Measurements from ENCODE around the gene PDHB. TPM values are rescaled to one million over a fixed set of nuclear protein-coding genes. Genes with fewer than 3 reads are reported as not detected.

PDHB gene
- total and polyA plus RNA-seq, 7 experiments from 2014 or later, result 30.1 to 128 (median 55.8) TPM

GRCh38 chr3:58466899-58467563 lies 33.4 kb upstream of the PDHB start:
- ChIA-PET POLR2A (no interaction called here), CTCF (no interaction called here)
- no peak for ATAC-seq
- peaks cover 0 to 1% (median 0%) of the 10 kb centered on the region in 11 donors for H3K9me3 Mint-ChIP-seq
- no peaks in the 10 kb centered on the region for H3K9me3 ChIP-seq (ENCODE audit: control insufficient read depth in 2 of 3, low read length in 3 of 3)
- H3K4me3 Mint-ChIP-seq, result no peak overlapping the region
- no peak overlapping the region for H3K27ac Mint-ChIP-seq
- intact Hi-C loops (cut with micrococcal nuclease), result no loop called here
- DNase-seq, result no peak
- H3K36me3 Mint-ChIP-seq, result no peaks in the 10 kb centered on the region
- H3K4me1 ChIP-seq (ENCODE audit: control insufficient read depth in 2 of 2, insufficient read depth in 2 of 2, low read length in 2 of 2), result peaks cover 7 to 22% of the 10 kb centered on the region in 2 donors
- peaks cover 4 to 41% (median 13%) of the 10 kb centered on the region in 7 donors for H3K4me1 Mint-ChIP-seq
- no peak overlapping the region for H3K4me3 ChIP-seq (ENCODE audit: low read length)
- no peaks in the 10 kb centered on the region for H3K27me3 ChIP-seq (ENCODE audit: control insufficient read depth in 2 of 2, insufficient read depth in 2 of 2, low read length in 2 of 2)
- no peaks in the 10 kb centered on the region for H3K36me3 ChIP-seq (ENCODE audit: control insufficient read depth in 2 of 3, insufficient read depth in 3 of 3, low read length in 3 of 3)
- H3K27ac ChIP-seq (ENCODE audit: low read depth, low read length), result no peak overlapping the region
- peaks cover 0 to 7% (median 0%) of the 10 kb centered on the region in 5 donors for H3K27me3 Mint-ChIP-seq

GRCh38 chr3:58464866-58465265 lies 31.2 kb upstream of the PDHB start:
- ChIA-PET POLR2A (no interaction called here), CTCF (no interaction called here)
- Mint-ChIP-seq H3K27ac (no peak overlapping the region), H3K4me3 (no peak overlapping the region), H3K9me3 (no peaks in the 10 kb centered on the region), H3K4me1 (peaks cover 0 to 20% (median 6%) of the 10 kb centered on the region in 7 donors), H3K36me3 (no peaks in the 10 kb centered on the region), H3K27me3 (peaks cover 0 to 7% (median 0%) of the 10 kb centered on the region in 5 donors)
- Histone ChIP-seq H3K27me3 (ENCODE audit: control insufficient read depth in 2 of 2, insufficient read depth in 2 of 2, low read length in 2 of 2) (no peaks in the 10 kb centered on the region), H3K9me3 (ENCODE audit: control insufficient read depth in 2 of 3, low read length in 3 of 3) (no peaks in the 10 kb centered on the region), H3K4me3 (ENCODE audit: low read length) (no peak overlapping the region), H3K36me3 (ENCODE audit: control insufficient read depth in 2 of 3, insufficient read depth in 3 of 3, low read length in 3 of 3) (no peaks in the 10 kb centered on the region), H3K27ac (ENCODE audit: low read depth, low read length) (no peak overlapping the region), H3K4me1 (ENCODE audit: control insufficient read depth in 2 of 2, insufficient read depth in 2 of 2, low read length in 2 of 2) (peaks cover 4 to 7% of the 10 kb centered on the region in 2 donors)
- no peak for ATAC-seq
- intact Hi-C loops (cut with micrococcal nuclease), result no loop called here
- DNase-seq, result no peak

GRCh38 chr3:58463942-58464271 lies 30.3 kb upstream of the PDHB start:
- POLR2A ChIA-PET, result interaction anchor here (1.1 kb wide), 1 partner anchor 158 kb away, joined by 3 read pairs; the partner anchor contains the start of genes HTD2 and RPP14
- H3K36me3 Mint-ChIP-seq, result no peaks in the 10 kb centered on the region
- no peak overlapping the region for H3K27ac ChIP-seq (ENCODE audit: low read depth, low read length)
- peaks cover 0 to 1% (median 0%) of the 10 kb centered on the region in 11 donors for H3K9me3 Mint-ChIP-seq
- peaks cover 0 to 7% (median 0%) of the 10 kb centered on the region in 5 donors for H3K27me3 Mint-ChIP-seq
- peak overlapping the region in 5 of 10 donors; percentile 44 to 65 (median 54) for H3K4me3 Mint-ChIP-seq
- intact Hi-C loops (cut with micrococcal nuclease), result loop anchor here (1.0 to 2.0 kb wide), 5 partner anchors 7 to 166 kb away; partner anchors contain the start of gene PDHB (in 1 of the 2)
- DNase-seq (no peak), ATAC-seq (no peak)
- H3K4me1 Mint-ChIP-seq, result peaks cover 0 to 14% (median 6%) of the 10 kb centered on the region in 7 donors
- H3K27ac Mint-ChIP-seq, result no peak overlapping the region
- H3K4me1 ChIP-seq (ENCODE audit: control insufficient read depth in 2 of 2, insufficient read depth in 2 of 2, low read length in 2 of 2), result peaks cover 4 to 7% of the 10 kb centered on the region in 2 donors
- H3K9me3 ChIP-seq (ENCODE audit: control insufficient read depth in 2 of 3, low read length in 3 of 3), result no peaks in the 10 kb centered on the region
- no peaks in the 10 kb centered on the region for H3K36me3 ChIP-seq (ENCODE audit: control insufficient read depth in 2 of 3, insufficient read depth in 3 of 3, low read length in 3 of 3)
- CTCF ChIA-PET, result interaction anchor here (0.8 to 1.3 kb wide), 7 partner anchors 9 to 166 kb away, joined by 3 to 4 read pairs (median 3); partner anchors contain the start of genes HTD2, PDHB and RPP14
- H3K27me3 ChIP-seq (ENCODE audit: control insufficient read depth in 2 of 2, insufficient read depth in 2 of 2, low read length in 2 of 2), result no peaks in the 10 kb centered on the region
- H3K4me3 ChIP-seq (ENCODE audit: low read length), result no peak overlapping the region

- no peak overlapping the region for H3K27ac ChIP-seq (ENCODE audit: low read depth, low read length)
- H3K27ac Mint-ChIP-seq, result no peak overlapping the region
- ChIA-PET POLR2A (interaction anchor here (1.1 kb wide), 1 partner anchor 157 kb away, joined by 3 read pairs; the partner anchor contains the start of genes HTD2 and RPP14), CTCF (interaction anchor here (0.7 to 1.3 kb wide), 8 partner anchors 9 to 167 kb away, joined by 3 to 4 read pairs (median 3); partner anchors contain the start of genes HTD2, PDHB and RPP14)
- DNase-seq (peak; percentile 16 to 76 (median 40)), ATAC-seq (peak; percentile 98)
- H3K4me1 Mint-ChIP-seq, result peaks cover 0 to 12% (median 6%) of the 10 kb centered on the region in 7 donors
- no peaks in the 10 kb centered on the region for H3K27me3 ChIP-seq (ENCODE audit: control insufficient read depth in 2 of 2, insufficient read depth in 2 of 2, low read length in 2 of 2)
- H3K36me3 Mint-ChIP-seq, result no peaks in the 10 kb centered on the region
- H3K9me3 Mint-ChIP-seq, result peaks cover 0 to 1% (median 0%) of the 10 kb centered on the region in 11 donors
- no peaks in the 10 kb centered on the region for H3K36me3 ChIP-seq (ENCODE audit: control insufficient read depth in 2 of 3, insufficient read depth in 3 of 3, low read length in 3 of 3)
- H3K4me3 ChIP-seq (ENCODE audit: low read length), result peak overlapping the region; percentile 20
- H3K9me3 ChIP-seq (ENCODE audit: control insufficient read depth in 2 of 3, low read length in 3 of 3), result no peaks in the 10 kb centered on the region
- H3K27me3 Mint-ChIP-seq, result peaks cover 0 to 7% (median 0%) of the 10 kb centered on the region in 5 donors
- peak overlapping the region in 7 of 10 donors; percentile 34 to 65 (median 51) for H3K4me3 Mint-ChIP-seq
- intact Hi-C loops (cut with micrococcal nuclease), result loop anchor here (1.0 to 2.0 kb wide), 5 partner anchors 8 to 167 kb away; partner anchors contain the start of gene PDHB (in 1 of the 2)
- peaks cover 4 to 7% of the 10 kb centered on the region in 2 donors for H3K4me1 ChIP-seq (ENCODE audit: control insufficient read depth in 2 of 2, insufficient read depth in 2 of 2, low read length in 2 of 2)
These were observed 29.7 kb upstream of the PDHB start for GRCh38 chr3:58463181-58463941.

- Histone ChIP-seq H3K36me3 (ENCODE audit: control insufficient read depth in 2 of 3, insufficient read depth in 3 of 3, low read length in 3 of 3) (no peaks in the 10 kb centered on the region), H3K4me1 (ENCODE audit: control insufficient read depth in 2 of 2, insufficient read depth in 2 of 2, low read length in 2 of 2) (peaks cover 4 to 7% of the 10 kb centered on the region in 2 donors), H3K4me3 (ENCODE audit: low read length) (no peak overlapping the region), H3K9me3 (ENCODE audit: control insufficient read depth in 2 of 3, low read length in 3 of 3) (no peaks in the 10 kb centered on the region), H3K27me3 (ENCODE audit: control insufficient read depth in 2 of 2, insufficient read depth in 2 of 2, low read length in 2 of 2) (no peaks in the 10 kb centered on the region), H3K27ac (ENCODE audit: low read depth, low read length) (no peak overlapping the region)
- no peak for ATAC-seq
- intact Hi-C loops (cut with micrococcal nuclease), result loop anchor here (1.0 to 2.0 kb wide), 5 partner anchors 8 to 167 kb away; partner anchors contain the start of gene PDHB (in 1 of the 2)
- H3K36me3 Mint-ChIP-seq, result no peaks in the 10 kb centered on the region
- H3K27ac Mint-ChIP-seq, result no peak overlapping the region
- peak overlapping the region in 1 of 10 donors; percentile 51 for H3K4me3 Mint-ChIP-seq
- ChIA-PET POLR2A (no interaction called here), CTCF (no interaction called here)
- peaks cover 0 to 12% (median 6%) of the 10 kb centered on the region in 7 donors for H3K4me1 Mint-ChIP-seq
- H3K9me3 Mint-ChIP-seq, result peaks cover 0 to 4% (median 0%) of the 10 kb centered on the region in 11 donors
- peaks cover 0 to 7% (median 0%) of the 10 kb centered on the region in 5 donors for H3K27me3 Mint-ChIP-seq
- DNase-seq, result no peak
These were observed 29.2 kb upstream of the PDHB start for GRCh38 chr3:58462829-58463180.

GRCh38 chr3:58459160-58459559 lies 25.5 kb upstream of the PDHB start:
- H3K4me1 ChIP-seq (ENCODE audit: control insufficient read depth in 2 of 2, insufficient read depth in 2 of 2, low read length in 2 of 2), result peaks cover 3 to 7% of the 10 kb centered on the region in 2 donors
- H3K36me3 ChIP-seq (ENCODE audit: control insufficient read depth in 2 of 3, insufficient read depth in 3 of 3, low read length in 3 of 3), result no peaks in the 10 kb centered on the region
- no peaks in the 10 kb centered on the region for H3K27me3 ChIP-seq (ENCODE audit: control insufficient read depth in 2 of 2, insufficient read depth in 2 of 2, low read length in 2 of 2)
- peaks cover 0 to 5% (median 0%) of the 10 kb centered on the region in 5 donors for H3K27me3 Mint-ChIP-seq
- H3K9me3 ChIP-seq (ENCODE audit: control insufficient read depth in 2 of 3, low read length in 3 of 3), result peaks cover 0 to 7% (median 0%) of the 10 kb centered on the region in 3 experiments
- intact Hi-C loops (cut with micrococcal nuclease), result no loop called here
- peaks cover 2 to 13% (median 10%) of the 10 kb centered on the region in 5 donors for H3K36me3 Mint-ChIP-seq
- ATAC-seq, result no peak
- POLR2A ChIA-PET, result no interaction called here
- H3K4me3 Mint-ChIP-seq, result no peak overlapping the region
- DNase-seq, result no peak
- no peak overlapping the region for H3K27ac Mint-ChIP-seq
- CTCF ChIA-PET, result interaction anchor here (0.6 kb wide), 1 partner anchor 12 kb away, joined by 3 read pairs; no protein-coding TSS in a partner anchor
- peaks cover 4 to 27% (median 16%) of the 10 kb centered on the region in 11 donors for H3K9me3 Mint-ChIP-seq
- H3K4me1 Mint-ChIP-seq, result peaks cover 0 to 8% (median 6%) of the 10 kb centered on the region in 7 donors
- H3K4me3 ChIP-seq (ENCODE audit: low read length), result no peak overlapping the region
- no peak overlapping the region for H3K27ac ChIP-seq (ENCODE audit: low read depth, low read length)

All from naive thymus-derived CD4-positive, alpha-beta T cell (primary cell).